ENCODE data around the gene AK8.

Gene AK8

DNA sequence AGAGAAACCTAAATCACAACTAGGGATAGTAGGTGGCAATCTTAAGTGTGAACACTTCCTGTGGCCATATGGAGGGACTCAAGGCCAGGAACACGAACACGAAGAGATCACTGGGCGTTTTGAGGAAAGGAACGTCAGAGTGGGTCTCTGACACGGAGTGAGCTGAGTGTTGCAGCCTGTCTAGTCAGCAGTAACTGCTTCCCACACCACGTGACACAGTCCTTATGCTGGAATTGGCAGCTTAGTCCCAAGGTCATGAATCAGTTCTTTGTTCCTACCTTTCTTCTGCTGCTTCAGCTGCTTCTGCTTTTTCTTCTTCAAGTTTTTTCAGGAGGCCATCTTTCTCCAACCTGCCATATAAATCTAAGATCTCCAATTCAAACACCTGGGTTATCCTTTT is 18.8 kb upstream of the AK8 start:
- no peak overlapping the region for H3K4me2 ChIP-seq (ENCODE audit: low read length)
- no peak overlapping the region for H3K4me3 ChIP-seq (ENCODE audit: low read depth, low read length)
- no peak overlapping the region for H3K9ac ChIP-seq
- no peaks in the 10 kb centered on the region for H3K79me2 ChIP-seq
- H3K9me3 ChIP-seq (ENCODE audit: control insufficient read depth, low read length), result no peaks in the 10 kb centered on the region
- H3K27ac ChIP-seq, result no peak overlapping the region
- H3K36me3 ChIP-seq (ENCODE audit: control insufficient read depth, insufficient read depth, low read length), result no peaks in the 10 kb centered on the region
- no peaks in the 10 kb centered on the region for H3K4me1 ChIP-seq
- TF ChIP-seq, protein P1, sequence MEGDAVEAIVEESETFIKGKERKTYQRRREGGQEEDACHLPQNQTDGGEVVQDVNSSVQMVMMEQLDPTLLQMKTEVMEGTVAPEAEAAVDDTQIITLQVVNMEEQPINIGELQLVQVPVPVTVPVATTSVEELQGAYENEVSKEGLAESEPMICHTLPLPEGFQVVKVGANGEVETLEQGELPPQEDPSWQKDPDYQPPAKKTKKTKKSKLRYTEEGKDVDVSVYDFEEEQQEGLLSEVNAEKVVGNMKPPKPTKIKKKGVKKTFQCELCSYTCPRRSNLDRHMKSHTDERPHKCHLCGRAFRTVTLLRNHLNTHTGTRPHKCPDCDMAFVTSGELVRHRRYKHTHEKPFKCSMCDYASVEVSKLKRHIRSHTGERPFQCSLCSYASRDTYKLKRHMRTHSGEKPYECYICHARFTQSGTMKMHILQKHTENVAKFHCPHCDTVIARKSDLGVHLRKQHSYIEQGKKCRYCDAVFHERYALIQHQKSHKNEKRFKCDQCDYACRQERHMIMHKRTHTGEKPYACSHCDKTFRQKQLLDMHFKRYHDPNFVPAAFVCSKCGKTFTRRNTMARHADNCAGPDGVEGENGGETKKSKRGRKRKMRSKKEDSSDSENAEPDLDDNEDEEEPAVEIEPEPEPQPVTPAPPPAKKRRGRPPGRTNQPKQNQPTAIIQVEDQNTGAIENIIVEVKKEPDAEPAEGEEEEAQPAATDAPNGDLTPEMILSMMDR (IDR thresholded peaks at IDR 0.05), result no peak
- H2AFZ ChIP-seq, result no peak overlapping the region
- no peaks in the 10 kb centered on the region for H3K27me3 ChIP-seq (ENCODE audit: control insufficient read depth, insufficient read depth, low read length)

DNA sequence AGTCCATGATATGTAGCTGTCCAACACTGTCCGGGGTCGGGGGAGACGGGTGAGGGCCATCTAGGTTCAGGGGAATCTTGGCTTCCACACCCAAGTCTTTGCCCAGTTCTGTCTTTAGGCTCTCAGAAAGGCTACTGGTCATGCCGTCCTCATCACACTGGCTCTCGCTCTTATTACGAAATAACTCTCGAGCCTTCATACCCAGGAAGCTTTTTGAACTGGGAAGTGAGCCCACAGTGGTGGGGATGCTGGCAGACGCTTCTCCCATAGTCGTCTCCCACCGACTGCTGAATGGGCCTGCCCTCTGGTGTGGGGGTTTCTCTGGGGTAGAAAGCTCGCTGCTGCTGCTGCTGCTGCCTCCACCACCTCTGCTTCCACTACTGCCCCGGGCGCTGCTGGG is 18.2 kb upstream of the AK8 start:
- H3K4me1 ChIP-seq, result no peaks in the 10 kb centered on the region
- H3K9ac ChIP-seq, result no peak overlapping the region
- H3K9me3 ChIP-seq (ENCODE audit: control insufficient read depth, low read length), result no peaks in the 10 kb centered on the region
- H2AFZ ChIP-seq, result no peak overlapping the region
- TF ChIP-seq, protein P1 (IDR thresholded peaks at IDR 0.05), result no peak
- no peak overlapping the region for H3K4me2 ChIP-seq (ENCODE audit: low read length)
- H3K27ac ChIP-seq, result no peak overlapping the region
- H3K79me2 ChIP-seq, result no peaks in the 10 kb centered on the region
- no peaks in the 10 kb centered on the region for H3K36me3 ChIP-seq (ENCODE audit: control insufficient read depth, insufficient read depth, low read length)
- H3K4me3 ChIP-seq (ENCODE audit: low read depth, low read length), result no peak overlapping the region
- H3K27me3 ChIP-seq (ENCODE audit: control insufficient read depth, insufficient read depth, low read length), result no peaks in the 10 kb centered on the region

DNA sequence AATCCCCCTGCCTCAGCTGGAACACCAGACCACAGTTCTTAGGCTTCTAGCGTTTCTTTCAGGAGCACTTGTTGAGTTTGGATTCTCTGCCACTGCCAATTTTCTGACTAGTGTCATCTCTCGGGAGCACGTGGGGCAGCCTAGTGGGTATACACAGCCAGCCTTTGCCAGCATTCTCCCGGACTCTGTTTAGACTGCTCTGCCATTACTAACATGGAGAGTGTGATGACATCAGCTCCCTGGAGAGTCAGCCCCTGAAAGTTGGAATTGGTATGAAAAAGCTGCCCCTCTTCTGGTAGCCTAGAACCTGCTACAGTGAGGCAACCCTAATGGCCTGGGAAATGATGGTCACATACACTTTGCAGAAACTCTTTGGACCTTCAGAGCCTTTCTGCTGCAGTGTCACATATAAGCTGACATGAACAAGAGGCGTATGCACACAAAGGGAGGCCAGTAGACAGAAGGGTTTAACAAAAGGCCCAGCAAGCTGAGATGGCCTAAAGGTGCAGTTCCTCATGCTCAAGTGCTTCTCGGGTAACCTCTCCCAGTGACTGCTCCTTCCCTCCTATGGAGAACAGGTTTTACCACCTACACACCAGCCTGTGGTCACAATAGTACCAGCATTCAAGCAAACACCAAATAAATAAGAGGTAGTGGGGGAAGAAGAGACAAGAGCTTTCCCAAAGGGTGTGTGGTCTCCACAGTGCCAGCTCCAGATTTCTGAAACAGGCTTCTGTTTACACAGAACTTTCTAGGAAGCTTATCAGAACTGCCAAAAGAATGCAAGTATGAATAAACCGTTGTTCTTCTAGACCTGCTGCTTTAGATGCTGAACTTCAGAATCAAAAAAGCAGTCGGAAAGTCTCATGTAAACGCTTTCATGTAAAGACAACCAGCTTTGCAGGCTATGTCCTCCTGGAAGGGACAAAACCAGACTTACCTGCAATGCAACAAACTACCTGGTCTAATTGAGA is 17.1 kb upstream of the AK8 start:
- Histone ChIP-seq H3K27ac (no peak overlapping the region), H3K4me3 (ENCODE audit: low read depth, low read length) (no peak overlapping the region), H3K4me1 (no peaks in the 10 kb centered on the region), H3K79me2 (no peaks in the 10 kb centered on the region), H2AFZ (no peak overlapping the region), H3K9me3 (ENCODE audit: control insufficient read depth, low read length) (no peaks in the 10 kb centered on the region), H3K4me2 (ENCODE audit: low read length) (no peak overlapping the region), H3K9ac (no peak overlapping the region), H3K36me3 (ENCODE audit: control insufficient read depth, insufficient read depth, low read length) (no peaks in the 10 kb centered on the region), H3K27me3 (ENCODE audit: control insufficient read depth, insufficient read depth, low read length) (no peaks in the 10 kb centered on the region)
- TF ChIP-seq, protein P1 (IDR thresholded peaks at IDR 0.05), result no peak

DNA sequence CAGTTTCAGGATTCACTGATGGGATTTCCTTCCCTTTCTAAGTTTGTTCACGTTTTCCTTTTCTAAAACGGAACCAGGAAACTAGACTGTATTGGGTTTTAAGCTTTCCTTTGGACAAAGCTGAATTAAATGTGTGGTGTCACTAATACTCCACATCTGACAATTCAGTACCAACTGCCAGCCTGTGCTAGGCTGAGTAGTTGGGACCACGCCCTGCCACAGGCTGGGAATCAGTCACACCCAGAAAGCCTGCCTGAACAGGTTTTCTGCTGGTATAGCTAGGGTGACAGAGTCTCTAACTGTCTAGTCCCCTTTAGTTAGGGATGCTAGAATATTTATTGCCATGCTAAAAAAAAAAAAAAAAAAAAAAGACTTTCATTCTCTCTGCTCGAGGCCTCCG is 16.3 kb upstream of the AK8 start:
- no peak overlapping the region for H3K9ac ChIP-seq
- H3K36me3 ChIP-seq (ENCODE audit: control insufficient read depth, insufficient read depth, low read length), result no peaks in the 10 kb centered on the region
- no peak overlapping the region for H3K4me2 ChIP-seq (ENCODE audit: low read length)
- no peaks in the 10 kb centered on the region for H3K79me2 ChIP-seq
- H3K9me3 ChIP-seq (ENCODE audit: control insufficient read depth, low read length), result no peaks in the 10 kb centered on the region
- TF ChIP-seq, protein P1 (IDR thresholded peaks at IDR 0.05), result no peak
- H3K4me1 ChIP-seq, result no peaks in the 10 kb centered on the region
- H3K27me3 ChIP-seq (ENCODE audit: control insufficient read depth, insufficient read depth, low read length), result no peaks in the 10 kb centered on the region
- H2AFZ ChIP-seq, result no peak overlapping the region
- H3K4me3 ChIP-seq (ENCODE audit: low read depth, low read length), result no peak overlapping the region
- H3K27ac ChIP-seq, result no peak overlapping the region

DNA sequence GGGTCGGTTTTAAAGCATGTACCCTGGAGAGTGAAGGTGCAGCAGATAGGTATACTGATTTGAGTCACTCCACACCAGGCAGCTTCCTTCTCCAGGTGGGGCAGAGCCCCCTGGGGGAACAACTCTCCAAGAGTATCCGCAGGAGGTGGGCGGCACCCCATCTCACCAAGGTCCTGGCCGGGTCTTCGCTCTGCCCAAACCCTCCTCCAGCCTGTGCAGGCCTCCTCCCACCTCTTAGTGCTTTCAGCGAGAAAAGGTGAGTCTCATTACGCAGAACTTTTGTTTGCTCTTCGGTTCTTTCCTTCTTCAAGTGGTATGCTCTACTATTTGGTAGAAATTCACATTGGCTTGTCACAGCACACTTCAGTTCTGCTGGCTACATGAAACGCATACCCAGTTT is 14.3 kb upstream of the AK8 start:
- Histone ChIP-seq H3K79me2 (no peaks in the 10 kb centered on the region), H3K4me1 (no peaks in the 10 kb centered on the region), H3K36me3 (ENCODE audit: control insufficient read depth, insufficient read depth, low read length) (no peaks in the 10 kb centered on the region), H3K4me3 (ENCODE audit: low read depth, low read length) (no peak overlapping the region), H3K27me3 (ENCODE audit: control insufficient read depth, insufficient read depth, low read length) (no peaks in the 10 kb centered on the region), H3K27ac (no peak overlapping the region), H3K4me2 (ENCODE audit: low read length) (no peak overlapping the region), H3K9ac (no peak overlapping the region), H2AFZ (no peak overlapping the region), H3K9me3 (ENCODE audit: control insufficient read depth, low read length) (no peaks in the 10 kb centered on the region)
- TF ChIP-seq, protein P1 (IDR thresholded peaks at IDR 0.05), result no peak

Measured in parathyroid adenoma (tissue), 2 donors.